ENCODE results near the gene SLC9A3.

Gene SLC9A3

DNA sequence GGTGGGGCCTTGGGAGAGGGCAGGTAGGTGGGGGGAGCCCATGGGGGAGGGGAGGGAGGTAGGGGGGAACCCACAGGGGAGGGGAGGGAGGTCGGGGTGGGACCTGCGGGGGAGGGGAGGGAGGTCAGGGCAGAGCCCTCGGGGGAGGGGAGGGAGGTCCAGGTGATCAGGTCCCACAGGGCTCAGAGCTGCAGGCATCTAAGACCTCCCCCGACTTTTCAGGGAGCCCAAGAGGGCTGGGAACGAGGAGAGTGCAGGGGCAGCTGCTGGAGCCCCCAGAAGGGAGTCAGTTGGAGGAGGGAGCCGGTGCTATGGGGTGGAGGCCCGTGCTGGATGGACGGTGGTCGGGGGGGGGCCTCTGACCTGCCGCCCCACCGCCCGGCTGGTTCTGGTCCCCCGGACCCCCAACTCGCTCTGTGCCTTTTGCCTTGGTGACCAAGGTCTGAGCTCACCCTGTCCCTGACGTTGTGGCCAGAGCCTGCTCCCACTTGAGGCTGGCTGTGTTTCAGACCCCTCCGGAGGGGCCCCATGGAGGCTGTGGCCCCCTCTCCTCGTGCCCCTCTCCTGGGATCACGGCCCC is 31.8 kb downstream of the SLC9A3 start:
- TF ChIP-seq EP300 (IDR thresholded peaks at IDR 0.05; ENCODE audit: borderline replicate concordance) = no peak
- TF ChIP-seq YY1 (IDR thresholded peaks at IDR 0.05; ENCODE audit: low read depth) = no peak
- TF ChIP-seq NFIC (IDR thresholded peaks at IDR 0.05) = no peak
- TF ChIP-seq TAF1 (IDR thresholded peaks at IDR 0.05; ENCODE audit: low read depth) = no peak
- TF ChIP-seq, protein P1, sequence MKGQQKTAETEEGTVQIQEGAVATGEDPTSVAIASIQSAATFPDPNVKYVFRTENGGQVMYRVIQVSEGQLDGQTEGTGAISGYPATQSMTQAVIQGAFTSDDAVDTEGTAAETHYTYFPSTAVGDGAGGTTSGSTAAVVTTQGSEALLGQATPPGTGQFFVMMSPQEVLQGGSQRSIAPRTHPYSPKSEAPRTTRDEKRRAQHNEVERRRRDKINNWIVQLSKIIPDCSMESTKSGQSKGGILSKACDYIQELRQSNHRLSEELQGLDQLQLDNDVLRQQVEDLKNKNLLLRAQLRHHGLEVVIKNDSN (IDR thresholded peaks at IDR 0.05) = no peak
- TF ChIP-seq REST (IDR thresholded peaks at IDR 0.05; ENCODE audit: low read depth) = no peak
- TF ChIP-seq ZBTB7A (IDR thresholded peaks at IDR 0.05; ENCODE audit: low read depth) = no peak
- TF ChIP-seq CEBPB (IDR thresholded peaks at IDR 0.05) = no peak
- TF ChIP-seq TCF12 (IDR thresholded peaks at IDR 0.05; ENCODE audit: low read depth) = no peak
- no peak for TF ChIP-seq TEAD4 (IDR thresholded peaks at IDR 0.05)

- TF ChIP-seq CEBPB (IDR thresholded peaks at IDR 0.05) (no peak), TEAD4 (IDR thresholded peaks at IDR 0.05) (no peak), REST (IDR thresholded peaks at IDR 0.05; ENCODE audit: low read depth) (no peak), NFIC (IDR thresholded peaks at IDR 0.05) (no peak), EGR1 (IDR thresholded peaks at IDR 0.05) (no peak), ZBTB7A (IDR thresholded peaks at IDR 0.05; ENCODE audit: low read depth) (no peak), TCF12 (IDR thresholded peaks at IDR 0.05; ENCODE audit: low read depth) (no peak), YY1 (IDR thresholded peaks at IDR 0.05; ENCODE audit: low read depth) (no peak), RAD21 (IDR thresholded peaks at IDR 0.05; ENCODE audit: low read depth) (no peak), FOXM1 (IDR thresholded peaks at IDR 0.05; ENCODE audit: borderline replicate concordance, low read depth) (no peak), TAF1 (IDR thresholded peaks at IDR 0.05; ENCODE audit: low read depth) (no peak), EP300 (IDR thresholded peaks at IDR 0.05; ENCODE audit: borderline replicate concordance) (no peak), CREB1 (IDR thresholded peaks at IDR 0.05; ENCODE audit: low read depth) (no peak)
- TF ChIP-seq, protein P1 (IDR thresholded peaks at IDR 0.05) = no peak
- TF ChIP-seq, protein P2, sequence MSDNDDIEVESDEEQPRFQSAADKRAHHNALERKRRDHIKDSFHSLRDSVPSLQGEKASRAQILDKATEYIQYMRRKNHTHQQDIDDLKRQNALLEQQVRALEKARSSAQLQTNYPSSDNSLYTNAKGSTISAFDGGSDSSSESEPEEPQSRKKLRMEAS (IDR thresholded peaks at IDR 0.05) = no peak
Measured at GRCh38 chr5:491856-492155, 32.4 kb downstream of the SLC9A3 start.

GRCh38 chr5:491119-491855 is 33.0 kb downstream of the SLC9A3 start:
- TF ChIP-seq, protein P1 (IDR thresholded peaks at IDR 0.05) = no peak
- TF ChIP-seq FOXM1 (IDR thresholded peaks at IDR 0.05; ENCODE audit: borderline replicate concordance, low read depth) = no peak
- TF ChIP-seq, protein P2 (IDR thresholded peaks at IDR 0.05) = no peak
- no peak for TF ChIP-seq YY1 (IDR thresholded peaks at IDR 0.05; ENCODE audit: low read depth)
- no peak for TF ChIP-seq RAD21 (IDR thresholded peaks at IDR 0.05; ENCODE audit: low read depth)
- TF ChIP-seq TCF12 (IDR thresholded peaks at IDR 0.05; ENCODE audit: low read depth) = no peak

- TF ChIP-seq, protein P2 (IDR thresholded peaks at IDR 0.05) = peak; percentile 82
- no peak for TF ChIP-seq NFIC (IDR thresholded peaks at IDR 0.05)
Measured at GRCh38 chr5:490116-491106, 33.8 kb downstream of the SLC9A3 start.

GRCh38 chr5:489689-490080 is 34.6 kb downstream of the SLC9A3 start:
- no peak for TF ChIP-seq EGR1 (IDR thresholded peaks at IDR 0.05)
- no peak for TF ChIP-seq TEAD4 (IDR thresholded peaks at IDR 0.05)
- TF ChIP-seq TCF12 (IDR thresholded peaks at IDR 0.05; ENCODE audit: low read depth) = no peak
- no peak for TF ChIP-seq REST (IDR thresholded peaks at IDR 0.05; ENCODE audit: low read depth)
- no peak for TF ChIP-seq CREB1 (IDR thresholded peaks at IDR 0.05; ENCODE audit: low read depth)
- no peak for TF ChIP-seq NFIC (IDR thresholded peaks at IDR 0.05)
- TF ChIP-seq FOXM1 (IDR thresholded peaks at IDR 0.05; ENCODE audit: borderline replicate concordance, low read depth) = no peak
- no peak for TF ChIP-seq RAD21 (IDR thresholded peaks at IDR 0.05; ENCODE audit: low read depth)
- no peak for TF ChIP-seq CEBPB (IDR thresholded peaks at IDR 0.05)
- TF ChIP-seq YY1 (IDR thresholded peaks at IDR 0.05; ENCODE audit: low read depth) = no peak
- TF ChIP-seq TAF1 (IDR thresholded peaks at IDR 0.05; ENCODE audit: low read depth) = no peak
- TF ChIP-seq EP300 (IDR thresholded peaks at IDR 0.05; ENCODE audit: borderline replicate concordance) = no peak
- TF ChIP-seq, protein P1 (IDR thresholded peaks at IDR 0.05) = no peak
- TF ChIP-seq, protein P2 (IDR thresholded peaks at IDR 0.05) = no peak
- TF ChIP-seq ZBTB7A (IDR thresholded peaks at IDR 0.05; ENCODE audit: low read depth) = no peak

All from Ishikawa (cell line).